Left lobe of liver (tissue), 2 donors: Measurements from ENCODE around the gene CAPN12. TPM values are rescaled to one million over a fixed set of nuclear protein-coding genes. Genes with fewer than 3 reads are reported as not detected.

Source experiments
- ATAC-seq: fragments of 200-7000 bp; cut with Tn5 transposase; one replicate; pipeline ENCODE4 v1.9.1; 2020; ENCODE audit warnings: mild to moderate bottlenecking, moderate library complexity
- DNase-seq: peaks from one replicate; pipeline ENCODE4 v3.0.0-alpha.2; 2020; ENCODE audit warnings: low spot score
- total RNA-seq: library from RNA; stranded (reverse); gene quantifications from one replicate; pipeline ENCODE4 v1.2.1, GENCODE V29; 2021
- donor health status: DM: no; HTN: no; CAD: no; lungs with moderate emphysema.
- donor health status: DM: no; HTN: yes; CAD: no.

The CAPN12 gene
- total RNA-seq, 1 donor from 2014 or later, result 30.9 TPM

DNA sequence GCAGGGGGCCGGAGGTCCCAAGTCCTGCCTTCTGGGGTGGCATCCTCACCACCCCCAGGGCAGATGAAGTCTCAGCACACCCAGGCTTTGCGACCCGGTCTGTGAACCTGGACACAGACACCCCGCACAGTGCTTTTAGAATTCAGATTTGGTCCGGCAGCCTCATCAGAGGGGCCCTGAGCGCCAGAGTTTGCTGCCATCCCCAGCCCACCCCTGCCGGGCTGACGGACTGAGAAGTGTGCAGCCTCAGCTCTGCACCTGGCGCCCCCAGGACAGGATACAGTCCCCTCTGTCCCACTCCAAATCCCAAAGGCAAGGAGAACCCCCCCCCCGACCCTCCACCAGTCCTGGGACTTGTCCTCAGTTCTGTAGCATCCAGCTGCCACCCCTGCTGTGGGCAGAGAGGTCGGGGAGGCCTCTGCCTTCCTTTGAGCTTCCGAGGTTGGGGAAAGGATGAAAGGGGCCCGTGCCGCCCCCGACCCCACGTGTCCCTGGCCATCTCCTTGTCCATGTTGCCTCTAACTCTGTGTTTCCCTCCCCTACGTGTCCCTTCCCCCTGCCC lies 16.9 kb downstream of the CAPN12 start:
- no peak for DNase-seq
- no peak for ATAC-seq

DNA sequence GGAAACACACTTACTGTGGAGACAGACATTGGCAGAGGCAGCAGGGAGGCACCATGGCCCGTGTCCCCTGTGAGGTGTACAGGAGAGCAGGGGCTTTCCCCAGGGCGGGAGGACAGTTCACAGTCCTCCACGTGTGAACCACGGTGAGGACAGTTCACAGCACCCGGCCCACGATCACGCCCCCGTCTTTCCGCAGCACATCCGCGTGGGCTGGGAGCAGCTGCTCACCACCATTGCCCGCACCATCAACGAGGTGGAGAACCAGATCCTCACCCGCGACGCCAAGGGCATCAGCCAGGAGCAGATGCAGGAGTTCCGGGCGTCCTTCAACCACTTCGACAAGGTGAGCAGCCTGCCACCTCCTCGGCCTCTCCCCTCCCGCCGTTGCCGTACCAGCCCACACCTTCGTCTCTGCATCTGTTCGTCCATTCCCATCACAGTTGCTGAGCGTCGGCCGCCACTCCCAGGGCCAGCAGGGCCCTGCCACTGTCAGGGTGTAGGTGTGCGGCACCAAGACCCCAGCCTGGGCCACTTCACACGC lies 17.4 kb downstream of the CAPN12 start:
- DNase-seq (no peak), ATAC-seq (peak; percentile 4)

DNA sequence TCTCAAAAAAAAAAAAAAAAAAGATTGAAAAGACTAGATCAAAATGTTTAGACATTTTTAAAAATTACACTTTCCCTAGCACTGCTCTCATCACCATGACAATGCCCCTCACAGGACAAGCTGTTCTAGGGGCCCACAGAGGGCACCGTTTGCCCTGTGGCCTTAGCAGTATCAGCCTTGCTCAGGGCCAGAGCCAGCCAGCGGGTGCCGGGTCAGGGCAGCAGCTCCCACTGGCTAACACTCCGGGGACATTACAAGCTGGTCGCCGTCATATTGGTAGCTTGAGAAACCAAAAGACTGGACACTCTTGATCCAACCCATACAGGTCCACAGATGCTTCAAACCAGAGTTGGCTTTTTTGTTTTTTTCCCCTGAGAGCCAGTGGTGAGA lies 18.0 kb downstream of the CAPN12 start:
- peak; percentile 47 for ATAC-seq
- no peak for DNase-seq

DNA sequence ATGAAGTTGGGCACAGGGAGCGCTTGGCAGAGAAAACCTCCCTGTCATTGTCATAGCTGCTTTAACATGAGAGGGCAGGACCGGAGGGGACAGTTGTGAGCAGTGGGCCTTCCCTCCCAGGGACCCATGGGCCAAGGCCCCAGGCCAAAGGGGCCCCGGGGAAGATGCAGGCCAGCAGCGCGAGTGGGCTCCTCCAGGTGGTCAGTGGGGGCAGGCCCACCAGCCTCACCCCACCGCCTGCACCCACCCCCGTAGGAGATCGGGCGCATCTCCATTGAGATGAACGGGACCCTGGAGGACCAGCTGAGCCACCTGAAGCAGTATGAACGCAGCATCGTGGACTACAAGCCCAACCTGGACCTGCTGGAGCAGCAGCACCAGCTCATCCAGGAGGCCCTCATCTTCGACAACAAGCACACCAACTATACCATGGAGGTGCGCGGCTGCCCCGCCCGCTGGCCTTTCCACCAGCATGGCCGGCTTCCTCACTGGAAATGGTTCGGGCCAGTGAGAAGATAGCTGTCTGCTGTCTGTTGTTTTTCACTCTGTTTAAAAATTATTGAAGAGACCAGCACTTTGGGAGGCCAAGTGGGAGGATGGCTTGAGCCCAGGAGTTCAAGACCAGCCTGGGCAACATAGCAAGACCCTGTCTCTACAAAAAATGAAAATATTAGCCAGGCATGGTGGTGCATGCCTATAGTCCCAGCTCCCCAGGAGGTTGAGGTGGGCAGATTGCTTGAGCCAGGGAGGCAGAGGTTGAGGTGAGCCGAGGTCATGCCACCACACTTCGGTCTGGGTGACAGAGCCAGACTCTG lies 18.6 kb downstream of the CAPN12 start:
- no peak for DNase-seq
- ATAC-seq, result peak; percentile 4

DNA sequence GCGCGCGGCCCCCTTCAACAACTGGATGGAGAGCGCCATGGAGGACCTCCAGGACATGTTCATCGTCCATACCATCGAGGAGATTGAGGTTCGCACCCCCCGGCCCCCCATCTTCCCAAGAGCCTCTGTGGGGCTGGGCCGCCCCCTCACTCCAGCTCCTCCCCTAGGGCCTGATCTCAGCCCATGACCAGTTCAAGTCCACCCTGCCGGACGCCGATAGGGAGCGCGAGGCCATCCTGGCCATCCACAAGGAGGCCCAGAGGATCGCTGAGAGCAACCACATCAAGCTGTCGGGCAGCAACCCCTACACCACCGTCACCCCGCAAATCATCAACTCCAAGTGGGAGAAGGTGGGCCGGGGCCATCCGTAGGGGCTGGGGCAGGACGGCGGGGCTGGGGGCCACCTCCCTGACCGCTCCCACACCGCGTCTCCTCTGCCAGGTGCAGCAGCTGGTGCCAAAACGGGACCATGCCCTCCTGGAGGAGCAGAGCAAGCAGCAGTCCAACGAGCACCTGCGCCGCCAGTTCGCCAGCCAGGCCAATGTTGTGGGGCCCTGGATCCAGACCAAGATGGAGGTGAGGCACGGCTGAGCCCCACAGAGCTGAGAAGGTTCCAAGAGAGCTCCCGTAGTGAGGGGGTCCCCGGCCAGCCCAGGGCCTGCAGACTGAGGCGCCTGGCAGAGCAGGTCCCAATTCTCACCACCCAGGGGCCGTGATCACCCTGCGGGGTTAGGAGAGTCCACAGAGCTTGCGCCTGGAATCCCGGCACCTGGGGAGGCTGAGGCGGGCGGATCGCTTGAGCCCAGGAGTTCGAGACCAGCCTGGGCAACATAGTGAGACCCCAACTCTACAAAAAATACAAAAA lies 20.1 kb downstream of the CAPN12 start:
- DNase-seq (no peak), ATAC-seq (no peak)

DNA sequence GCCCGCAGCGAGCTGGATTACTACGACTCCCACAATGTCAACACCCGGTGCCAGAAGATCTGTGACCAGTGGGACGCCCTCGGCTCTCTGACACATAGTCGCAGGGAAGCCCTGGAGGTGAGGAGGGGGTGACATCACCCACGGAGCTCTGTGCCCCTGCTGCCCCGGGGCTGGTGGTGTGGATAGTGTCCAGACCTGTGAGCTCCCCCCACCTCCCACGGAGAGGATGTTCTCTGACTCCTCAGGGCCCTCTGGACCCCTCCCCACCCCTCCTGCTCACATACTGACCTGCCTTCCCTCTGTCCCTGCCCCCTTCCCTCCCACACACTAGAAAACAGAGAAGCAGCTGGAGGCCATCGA lies 20.7 kb downstream of the CAPN12 start:
- DNase-seq (no peak), ATAC-seq (no peak)

DNA sequence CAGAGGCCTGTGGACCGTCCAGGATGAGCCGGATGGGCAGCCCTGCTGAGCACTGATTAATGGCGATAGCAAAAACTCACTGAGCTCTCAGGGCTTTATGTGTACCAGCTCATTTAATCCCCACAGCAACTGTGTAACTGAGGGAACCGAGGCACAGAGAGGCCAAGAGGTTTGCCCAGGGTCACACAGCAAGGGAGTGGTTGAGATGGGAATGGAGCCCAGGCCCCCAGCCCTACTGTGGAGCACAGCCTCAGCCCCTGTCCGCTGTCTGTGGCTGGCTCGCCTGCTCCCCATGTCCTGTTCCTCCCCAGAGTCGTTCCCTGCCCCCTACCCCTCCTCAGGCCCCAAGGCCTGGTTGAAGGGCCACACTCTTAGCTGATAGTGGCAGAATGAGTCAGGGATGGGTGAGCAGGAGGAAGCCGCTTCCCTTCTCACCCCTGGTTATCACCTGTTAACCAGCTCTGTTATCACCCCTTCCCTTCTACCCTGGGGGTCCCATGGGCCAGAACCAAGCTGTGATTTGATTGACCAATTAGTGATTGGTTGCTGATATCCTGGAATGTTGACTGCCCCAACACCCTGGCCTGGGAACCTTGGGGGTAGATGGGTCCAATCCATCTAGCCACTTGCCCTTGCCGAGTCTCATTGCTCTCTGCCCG lies 21.2 kb downstream of the CAPN12 start:
- DNase-seq (no peak), ATAC-seq (no peak)

DNA sequence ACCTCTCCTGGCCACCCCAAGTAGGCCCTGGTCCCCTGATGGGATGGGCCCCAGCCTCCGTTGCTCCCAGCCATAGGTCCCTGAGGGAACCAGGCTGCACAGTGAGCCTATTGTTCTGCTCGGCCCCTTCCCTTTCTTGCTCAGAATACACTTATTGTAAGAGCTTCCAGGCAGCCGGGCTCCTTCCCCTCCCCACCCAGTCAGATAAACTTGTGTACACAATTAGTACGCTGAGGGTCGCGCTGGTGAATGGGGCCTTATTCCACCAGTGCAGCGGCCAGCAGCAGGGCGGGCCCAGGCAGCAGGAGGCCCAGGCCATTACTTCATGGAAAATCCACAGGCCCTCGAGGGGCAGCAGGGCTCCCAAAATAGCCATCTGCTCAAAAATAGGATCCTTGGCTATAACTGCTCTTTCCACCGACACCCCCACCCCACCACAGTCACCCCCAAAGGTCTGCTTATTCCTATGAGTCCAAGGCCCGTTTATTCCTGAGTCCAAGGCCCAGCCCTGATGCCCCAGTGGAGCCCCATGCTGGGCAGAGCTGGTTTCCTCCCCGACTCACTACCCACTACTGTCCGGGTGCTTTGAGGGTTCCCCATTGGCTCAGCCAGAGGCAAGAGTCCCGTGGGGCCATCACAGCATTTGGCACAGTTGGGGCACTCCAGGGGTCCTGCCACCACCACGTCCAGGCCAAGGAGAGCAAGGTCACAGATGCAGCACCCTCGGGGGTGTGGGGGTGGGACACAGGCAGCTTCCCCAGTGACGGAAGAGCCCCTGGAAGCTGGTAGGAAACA lies 22.1 kb downstream of the CAPN12 start:
- ATAC-seq (no peak), DNase-seq (no peak)

DNA sequence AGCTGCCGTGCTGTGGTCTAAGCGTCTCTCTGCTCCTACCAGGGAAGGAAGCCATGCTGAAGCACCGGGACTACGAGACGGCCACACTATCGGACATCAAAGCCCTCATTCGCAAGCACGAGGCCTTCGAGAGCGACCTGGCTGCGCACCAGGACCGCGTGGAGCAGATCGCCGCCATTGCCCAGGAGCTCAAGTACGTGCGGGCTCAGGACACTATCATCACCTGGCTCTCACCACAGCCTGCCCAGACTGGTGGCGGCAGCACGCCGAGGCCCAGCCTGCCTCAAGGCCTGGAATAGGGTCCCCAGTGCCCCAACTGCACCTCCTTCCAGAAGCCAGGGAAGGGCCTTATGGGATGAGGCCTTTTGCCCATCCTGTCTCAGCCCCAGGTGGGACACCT lies 22.8 kb downstream of the CAPN12 start:
- ATAC-seq, result no peak
- DNase-seq, result no peak

DNA sequence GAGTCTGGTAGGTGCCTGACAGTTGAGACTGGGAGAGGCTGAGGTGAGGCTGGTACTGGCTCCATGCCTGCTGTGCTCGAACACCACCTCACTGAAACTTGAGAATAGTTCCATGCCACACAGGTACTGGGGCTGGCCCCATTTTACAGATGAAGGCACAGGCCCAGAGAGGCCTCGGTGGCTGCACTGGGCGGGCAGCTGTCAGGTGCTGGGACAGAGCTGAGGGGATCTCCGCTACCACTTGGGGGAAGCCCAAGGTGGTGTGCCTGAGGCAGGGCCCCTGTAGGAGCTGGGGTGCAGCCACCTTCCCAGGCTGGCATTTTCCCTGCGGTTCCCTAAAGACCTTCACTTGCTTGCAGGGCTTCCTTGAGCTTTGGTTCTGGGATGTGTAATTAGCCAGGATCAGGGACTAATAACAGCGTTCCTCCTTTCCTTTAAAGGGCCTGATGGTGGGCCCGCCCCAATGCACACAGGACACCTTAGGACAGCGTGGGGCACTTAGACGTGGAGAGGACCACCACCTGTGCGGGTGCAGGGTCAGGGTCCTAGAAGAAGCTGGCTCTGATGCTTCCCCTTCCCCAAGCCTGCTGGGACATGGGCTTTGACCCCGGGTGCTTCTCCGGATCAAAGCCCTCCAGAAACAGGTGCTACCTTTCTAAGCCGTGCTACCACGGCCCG lies 23.6 kb downstream of the CAPN12 start:
- ATAC-seq, result no peak
- no peak for DNase-seq

DNA sequence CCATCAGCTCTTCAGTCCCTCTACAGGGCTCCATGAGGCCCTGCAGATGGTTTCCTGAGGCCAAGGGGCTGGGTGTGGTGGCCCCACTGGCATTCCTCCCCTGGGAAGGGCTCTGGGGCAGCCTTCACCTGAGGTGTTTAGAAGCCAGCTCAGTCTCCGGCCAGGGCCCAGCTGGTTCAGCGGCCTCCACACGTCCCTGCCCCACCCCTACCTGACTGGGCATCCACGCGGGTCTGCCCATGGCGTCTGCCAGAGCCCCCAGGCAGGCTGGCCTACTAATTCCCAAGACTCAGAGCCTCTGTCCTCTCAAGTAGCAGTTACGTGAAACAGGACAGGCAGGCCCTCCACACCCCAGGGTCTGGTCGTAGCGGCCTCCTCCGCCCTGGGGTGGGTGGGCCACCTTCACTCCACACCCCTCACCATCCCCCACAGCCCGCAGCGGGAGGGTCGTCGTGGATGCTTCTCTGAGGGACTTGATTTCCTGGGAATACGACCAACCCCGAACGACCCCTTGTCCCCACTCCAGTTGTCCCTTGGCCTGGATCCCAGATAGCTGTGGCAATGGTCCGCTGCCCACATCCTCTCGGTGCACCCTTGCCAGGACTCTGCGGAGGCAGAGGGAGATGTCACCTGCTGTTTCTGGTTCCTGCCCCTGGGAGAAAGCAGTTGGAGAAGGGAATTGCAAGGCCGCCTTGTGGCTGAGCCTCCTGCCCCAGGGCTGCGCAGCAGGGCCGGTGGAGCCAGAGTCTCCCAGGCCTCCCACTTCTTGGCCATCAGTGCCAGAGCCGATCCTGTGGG lies 24.3 kb downstream of the CAPN12 start:
- DNase-seq (no peak), ATAC-seq (peak; percentile 6)

DNA sequence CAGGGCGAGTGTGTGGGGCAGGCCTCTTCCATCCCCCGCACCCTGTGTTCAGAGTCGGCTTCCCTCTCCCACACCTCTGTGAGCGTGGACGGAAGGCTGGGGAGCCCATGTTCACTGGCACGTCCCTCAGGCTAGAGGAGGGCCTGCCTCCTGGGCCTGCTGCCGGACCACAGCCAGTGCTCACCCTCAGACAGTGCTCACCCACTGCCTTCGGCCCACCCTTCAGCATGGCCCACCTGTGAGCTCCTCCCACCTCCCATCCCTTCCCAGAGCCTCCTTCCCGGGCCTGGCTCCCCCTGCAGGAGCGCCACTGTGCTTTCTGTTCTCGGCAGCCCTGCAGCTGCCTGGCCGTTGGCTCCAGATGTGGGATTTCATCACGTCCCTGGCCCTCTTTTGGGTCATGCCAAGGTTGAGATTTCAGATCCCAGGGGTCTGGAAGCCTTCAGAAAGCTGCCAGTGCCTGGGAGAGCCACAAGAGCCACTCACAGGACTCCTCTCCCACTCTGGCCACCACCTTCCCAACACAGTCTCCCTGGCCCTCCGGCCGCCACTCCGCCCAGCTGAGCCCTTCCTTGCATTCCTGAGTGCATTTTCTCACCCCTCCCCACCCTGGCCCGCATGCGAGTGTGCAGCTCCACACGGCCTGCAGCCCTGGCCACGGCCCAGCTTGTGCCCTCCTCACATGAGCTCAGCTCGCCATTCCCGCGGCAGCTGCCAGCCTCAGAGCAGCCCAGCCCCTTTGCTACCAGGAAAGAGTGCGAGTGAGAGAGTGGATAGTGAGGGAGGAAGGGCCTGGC lies 25.3 kb downstream of the CAPN12 start:
- ATAC-seq, result peak; percentile 32

DNA sequence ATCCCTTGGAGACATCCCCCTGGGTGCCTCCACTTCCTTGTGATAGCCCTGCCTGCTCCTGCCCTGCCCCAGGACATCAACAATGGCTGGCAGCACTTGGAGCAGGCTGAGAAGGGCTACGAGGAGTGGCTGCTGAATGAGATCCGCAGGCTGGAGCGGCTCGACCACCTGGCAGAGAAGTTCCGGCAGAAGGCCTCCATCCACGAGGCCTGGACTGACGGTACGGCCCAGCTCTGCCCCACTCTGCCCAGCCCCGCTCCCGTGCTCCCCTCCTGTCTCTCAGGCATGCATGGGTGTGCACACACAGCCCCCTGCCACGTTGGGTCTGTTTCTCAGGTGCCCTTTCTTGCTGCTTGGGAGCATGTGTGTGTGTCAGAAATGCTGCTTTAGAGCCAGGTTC lies 26.4 kb downstream of the CAPN12 start:
- DNase-seq, result no peak

More for the DNA sequence above, 25.3 kb downstream of the CAPN12 start:
- no peak for DNase-seq

DNA sequence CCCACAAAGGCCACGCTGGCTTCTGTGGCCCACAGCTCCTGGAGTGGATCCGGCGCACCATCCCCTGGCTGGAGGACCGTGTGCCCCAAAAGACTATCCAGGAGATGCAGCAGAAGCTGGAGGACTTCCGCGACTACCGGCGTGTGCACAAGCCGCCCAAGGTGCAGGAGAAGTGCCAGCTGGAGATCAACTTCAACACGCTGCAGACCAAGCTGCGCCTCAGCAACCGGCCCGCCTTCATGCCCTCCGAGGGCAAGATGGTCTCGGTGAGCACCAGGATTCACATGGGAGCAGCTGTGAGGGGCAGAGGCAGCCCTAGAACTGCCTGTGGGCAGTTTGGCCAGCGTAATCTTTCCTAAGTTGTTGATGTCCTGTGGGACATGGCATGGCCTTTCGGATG lies 27.2 kb downstream of the CAPN12 start:
- ATAC-seq, result no peak
- no peak for DNase-seq

More for the DNA sequence above, 26.4 kb downstream of the CAPN12 start:
- no peak for ATAC-seq

DNA sequence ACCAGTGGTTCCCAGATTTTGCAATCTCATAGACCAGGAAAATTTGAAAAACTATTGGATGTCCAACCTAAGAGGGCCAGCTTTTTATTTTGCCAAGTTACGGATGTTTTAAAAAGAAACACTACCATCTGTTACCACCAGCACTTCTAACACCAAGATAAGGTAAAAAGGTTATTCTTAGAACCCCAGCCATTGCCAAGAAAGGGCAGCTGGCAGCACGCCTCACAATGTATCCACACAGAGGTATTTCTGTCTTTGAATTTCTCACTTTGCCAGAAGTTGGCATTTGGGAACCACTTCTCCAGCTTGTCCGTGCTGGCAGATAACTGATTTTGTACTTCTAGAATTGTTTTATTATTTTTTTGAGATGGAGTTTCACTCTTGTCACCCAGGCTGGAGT lies 28.7 kb downstream of the CAPN12 start:
- ATAC-seq, result no peak
- DNase-seq, result no peak

DNA sequence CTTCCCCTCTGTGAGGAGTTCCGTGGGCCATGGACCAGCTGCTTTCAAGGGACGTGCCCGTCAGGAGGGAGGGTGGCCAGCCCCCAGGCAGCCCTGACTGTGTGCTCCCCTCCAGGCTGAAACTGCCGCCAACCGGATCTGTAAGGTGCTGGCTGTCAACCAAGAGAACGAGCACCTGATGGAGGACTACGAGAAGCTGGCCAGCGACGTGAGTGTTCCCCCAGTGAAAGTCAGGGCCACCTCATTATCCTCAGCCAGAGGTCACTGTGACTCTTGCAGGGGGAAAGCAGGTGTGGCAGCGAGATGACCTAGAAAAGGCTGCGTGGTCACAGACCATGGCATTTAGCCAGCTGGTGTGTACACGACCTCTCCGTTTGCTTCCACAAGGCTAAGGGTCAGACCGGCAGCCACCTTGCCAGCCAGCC lies 29.9 kb downstream of the CAPN12 start:
- peak; percentile 91 for DNase-seq

DNA sequence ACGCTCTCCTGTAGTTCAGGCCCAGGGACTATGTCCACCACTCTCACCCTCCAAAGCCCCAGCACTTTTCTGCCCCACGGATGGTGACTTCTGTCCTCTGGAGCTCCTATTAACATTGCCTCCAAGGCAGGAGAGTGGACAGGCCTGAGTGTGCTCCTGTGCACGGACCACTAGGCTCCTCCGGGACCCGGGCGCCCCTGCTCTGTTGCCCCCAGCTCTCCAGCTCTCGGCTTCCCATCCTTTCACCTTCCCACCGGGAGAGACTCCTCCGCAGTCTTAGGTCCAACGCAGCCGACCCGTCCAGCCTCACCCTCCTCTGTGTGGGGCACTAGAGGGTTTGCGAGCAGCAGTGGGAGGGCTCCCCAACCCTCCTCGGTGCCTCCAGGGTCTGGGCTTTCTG lies 30.4 kb downstream of the CAPN12 start:
- no peak for DNase-seq
- ATAC-seq, result no peak

More for the DNA sequence above, 29.9 kb downstream of the CAPN12 start:
- peak; percentile 51 for ATAC-seq

DNA sequence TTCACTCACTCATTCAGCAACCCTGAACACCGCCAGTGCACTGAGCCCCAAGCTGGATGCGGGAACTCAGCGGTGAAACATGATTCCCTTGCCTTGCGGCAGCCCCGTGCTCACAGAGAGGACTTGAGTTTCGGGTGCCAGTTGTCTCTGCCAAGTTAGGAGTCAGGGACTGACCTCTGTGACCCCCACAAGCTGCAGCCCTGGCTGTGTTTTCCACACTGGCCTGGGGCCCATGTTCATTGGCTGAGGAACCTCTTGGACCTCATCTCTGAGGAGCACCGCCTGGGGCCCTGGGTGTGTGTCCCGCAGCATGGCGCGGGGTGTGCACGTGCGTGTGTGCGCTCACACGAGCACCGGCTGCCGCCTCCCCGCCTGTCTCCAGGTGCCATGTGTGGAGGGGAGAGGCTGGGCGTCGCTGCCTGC lies 31.0 kb downstream of the CAPN12 start:
- ATAC-seq, result peak; percentile 74
- DNase-seq, result peak; percentile 95
